PC-9 (cell line): ENCODE data around the gene TMEM17. TPM values are rescaled to one million over a fixed set of nuclear protein-coding genes. Genes with fewer than 3 reads are reported as not detected.

Source experiments
- BruUV-seq: library from RNA; stranded (reverse); fragments of 400-500 nt; replicated peaks from 2 replicates; lab custom pipeline; 2021; lab: Mats Ljungman, UMichigan
- CTCF ChIA-PET: fragments of 300-600 bp; sonication (Branson Sonifier 250); formaldehyde crosslinking; loops from one replicate; lab custom pipeline; 2022; ENCODE audit warnings: antibody characterized with exemption; lab: Charles Lee
- POLR2A ChIA-PET: fragments of 300-600 bp; sonication (Branson Sonifier 250); formaldehyde crosslinking; loops from one replicate; lab custom pipeline; 2022; ENCODE audit warnings: antibody characterized with exemption; ENCODE audit not compliant: unreplicated experiment; lab: Charles Lee
- DNase-seq, 2 experiments: peaks; one replicate each; pipeline versions ENCODE4 v3.0.0 to v3.0.0-alpha.2; 2015 to 2022; ENCODE audit warnings: mixed read lengths in 1 of 2
- H2AFZ ChIP-seq: fragments of 200-600 bp; sonication (generic); 2 replicates; pipeline ENCODE4 v1.8.1; 2017; ENCODE audit warnings: antibody characterized with exemption
- H3F3A ChIP-seq: fragments of 200-600 bp; sonication (generic); 2 replicates; pipeline ENCODE4 v1.8.1; 2017; ENCODE audit warnings: antibody characterized with exemption, mild to moderate bottlenecking, low read depth; ENCODE audit not compliant: insufficient read depth
- H3K27ac ChIP-seq: fragments of 200-600 bp; sonication (generic); 2 replicates; pipeline ENCODE4 v1.6.1; 2016; ENCODE audit warnings: mixed run types
- H3K27me3 ChIP-seq: fragments of 200-600 bp; sonication (generic); 2 replicates; pipeline ENCODE4 v1.6.1; 2016; ENCODE audit warnings: low read depth, mixed run types; ENCODE audit not compliant: insufficient read depth
- H3K36me3 ChIP-seq: fragments of 200-600 bp; sonication (generic); 2 replicates; pipeline ENCODE4 v1.6.1; 2016; ENCODE audit warnings: low read depth, mixed run types
- H3K4me1 ChIP-seq: fragments of 200-600 bp; sonication (generic); replicated peaks from 2 replicates; pipeline ENCODE4 v1.6.1; 2016; ENCODE audit warnings: mixed run types; ENCODE audit not compliant: insufficient read depth
- H3K4me2 ChIP-seq: fragments of 200-600 bp; sonication (generic); 2 replicates; pipeline ENCODE4 v1.6.1; 2017; ENCODE audit warnings: mixed run types
- H3K4me3 ChIP-seq: fragments of 200-600 bp; sonication (generic); 2 replicates; pipeline ENCODE4 v1.6.1; 2016; ENCODE audit warnings: mixed run types
- H3K79me2 ChIP-seq: fragments of 200-600 bp; sonication (generic); 2 replicates; pipeline ENCODE4 v1.6.1; 2017; ENCODE audit warnings: low read depth, mixed run types
- H3K9me2 ChIP-seq: fragments of 200-600 bp; sonication (generic); 2 replicates; pipeline ENCODE4 v1.8.1; 2017; ENCODE audit warnings: mild to moderate bottlenecking; ENCODE audit not compliant: insufficient read depth
- H3K9me3 ChIP-seq: fragments of 200-600 bp; sonication (generic); 2 replicates; pipeline ENCODE4 v1.8.1; 2016; ENCODE audit warnings: low read depth; ENCODE audit not compliant: insufficient read depth
- H4K20me1 ChIP-seq: fragments of 200-600 bp; sonication (generic); 2 replicates; pipeline ENCODE4 v1.8.1; 2017; ENCODE audit not compliant: insufficient read depth
- EZH2 ChIP-seq: fragments of 200-600 bp; sonication (generic); IDR thresholded peaks from 2 replicates; pipeline ENCODE4 v1.8.0; 2017; ENCODE audit warnings: antibody characterized with exemption, low read depth
- intact Hi-C: fragments of 100-400 bp; cut with micrococcal nuclease; formaldehyde crosslinking; loops from one replicate; pipeline ENCODE4 v1.10.0; 2022; ENCODE audit not compliant: unreplicated experiment
- total RNA-seq: library from RNA; stranded (reverse); gene quantifications from 2 replicates; pipeline ENCODE4 v1.2.3, GENCODE V29; 2021
- TF ChIP-seq, protein P1 (sequence below): fragments of 200-600 bp; sonication (generic); conservative IDR thresholded peaks from 2 replicates; pipeline ENCODE4 v1.6.1; 2017; ENCODE audit warnings: mixed run types, antibody characterized with exemption, mild to moderate bottlenecking, moderate library complexity

Gene TMEM17
- total RNA-seq, 1 experiment from 2014 or later = 11.0 TPM

DNA sequence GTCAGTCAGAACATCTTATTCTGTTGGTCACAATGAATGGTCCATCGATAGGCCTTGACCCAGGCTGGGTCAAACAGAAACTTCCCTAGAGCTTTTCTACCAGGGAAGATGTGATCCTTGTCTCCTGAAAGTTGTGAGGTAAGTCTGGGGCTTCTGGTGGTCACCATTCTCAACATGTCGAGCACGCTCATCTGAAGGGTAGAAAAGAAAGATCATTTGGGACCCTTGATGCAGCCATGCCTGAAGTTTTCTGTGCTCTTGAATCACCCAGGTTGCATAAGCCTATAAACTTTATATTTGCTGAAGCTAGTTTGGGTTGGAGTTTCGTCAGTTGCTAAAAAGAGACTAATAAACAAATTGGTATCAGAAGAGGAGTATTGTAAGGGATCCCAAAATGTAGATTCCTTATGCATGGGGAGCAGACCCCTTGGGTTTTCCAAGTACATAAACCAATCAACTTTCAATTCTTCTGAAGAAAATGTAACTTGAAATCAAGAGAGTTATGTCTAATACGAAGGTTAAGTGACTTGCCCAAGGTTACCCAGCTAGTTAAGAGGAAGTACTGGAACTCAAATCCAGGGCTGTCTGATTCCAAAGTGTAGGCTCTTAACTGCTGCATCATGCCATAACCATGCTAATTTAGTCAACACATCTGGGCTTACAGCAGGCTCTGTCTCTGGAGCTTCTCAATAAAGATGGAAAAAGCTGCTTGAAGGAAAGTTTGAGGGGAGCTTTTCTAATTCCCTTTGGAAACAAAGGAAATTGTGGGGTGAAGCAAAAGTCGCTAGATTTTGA, 23.2 kb downstream of the TMEM17 start:
- no peak overlapping the region for H3K4me3 ChIP-seq
- no peaks in the 10 kb centered on the region for H3K27me3 ChIP-seq
- POLR2A ChIA-PET = interaction anchor here (0.7 kb wide), 1 partner anchor 142 kb away, joined by 4 read pairs; no protein-coding TSS in a partner anchor
- H3F3A ChIP-seq = peaks cover 11% of the 10 kb centered on the region; the same call in 1 of the 2 replicates
- peaks cover 17% of the 10 kb centered on the region for H3K4me1 ChIP-seq
- H4K20me1 ChIP-seq = no peaks in the 10 kb centered on the region
- TF ChIP-seq, protein P1, sequence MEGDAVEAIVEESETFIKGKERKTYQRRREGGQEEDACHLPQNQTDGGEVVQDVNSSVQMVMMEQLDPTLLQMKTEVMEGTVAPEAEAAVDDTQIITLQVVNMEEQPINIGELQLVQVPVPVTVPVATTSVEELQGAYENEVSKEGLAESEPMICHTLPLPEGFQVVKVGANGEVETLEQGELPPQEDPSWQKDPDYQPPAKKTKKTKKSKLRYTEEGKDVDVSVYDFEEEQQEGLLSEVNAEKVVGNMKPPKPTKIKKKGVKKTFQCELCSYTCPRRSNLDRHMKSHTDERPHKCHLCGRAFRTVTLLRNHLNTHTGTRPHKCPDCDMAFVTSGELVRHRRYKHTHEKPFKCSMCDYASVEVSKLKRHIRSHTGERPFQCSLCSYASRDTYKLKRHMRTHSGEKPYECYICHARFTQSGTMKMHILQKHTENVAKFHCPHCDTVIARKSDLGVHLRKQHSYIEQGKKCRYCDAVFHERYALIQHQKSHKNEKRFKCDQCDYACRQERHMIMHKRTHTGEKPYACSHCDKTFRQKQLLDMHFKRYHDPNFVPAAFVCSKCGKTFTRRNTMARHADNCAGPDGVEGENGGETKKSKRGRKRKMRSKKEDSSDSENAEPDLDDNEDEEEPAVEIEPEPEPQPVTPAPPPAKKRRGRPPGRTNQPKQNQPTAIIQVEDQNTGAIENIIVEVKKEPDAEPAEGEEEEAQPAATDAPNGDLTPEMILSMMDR = no peak
- no peak for TF ChIP-seq EZH2
- intact Hi-C loops = no loop called here
- no peaks in the 10 kb centered on the region for H3K79me2 ChIP-seq
- no peaks in the 10 kb centered on the region; the same call in 1 of the 2 replicates for H3K9me3 ChIP-seq
- DNase-seq = no peak
- H3K27ac ChIP-seq = no peak overlapping the region
- H3K9me2 ChIP-seq = no peaks in the 10 kb centered on the region
- CTCF ChIA-PET = no interaction called here
- H3K4me2 ChIP-seq = no peak overlapping the region
- H2AFZ ChIP-seq = no peak overlapping the region
- no peaks in the 10 kb centered on the region for H3K36me3 ChIP-seq
- no TSS peak for BruUV-seq

DNA sequence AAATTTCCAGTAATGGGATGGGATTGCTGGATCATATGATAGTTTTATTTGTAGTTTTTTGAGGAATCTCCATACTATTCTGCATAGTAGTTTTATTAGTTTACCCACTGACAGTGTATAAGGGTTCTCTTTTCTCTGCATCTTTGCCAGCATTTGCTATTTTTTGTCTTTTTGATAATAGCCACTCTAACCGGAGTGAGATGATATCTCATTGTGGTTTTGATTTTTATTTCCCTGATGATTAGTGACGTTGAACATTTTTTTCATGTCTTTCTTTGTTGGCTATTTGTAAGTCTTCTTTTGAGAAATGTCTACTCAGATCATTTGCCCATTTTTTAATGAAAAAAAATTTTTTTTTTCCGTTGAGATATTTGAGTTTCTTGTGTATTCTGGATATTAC, 26.1 kb downstream of the TMEM17 start:
- Histone ChIP-seq H3K9me3 (no peaks in the 10 kb centered on the region; the same call in 1 of the 2 replicates), H3K79me2 (no peaks in the 10 kb centered on the region), H3K4me1 (no peaks in the 10 kb centered on the region), H2AFZ (no peak overlapping the region), H3F3A (no peaks in the 10 kb centered on the region; the same call in 1 of the 2 replicates), H3K4me2 (no peak overlapping the region), H3K4me3 (no peak overlapping the region), H3K27me3 (no peaks in the 10 kb centered on the region), H4K20me1 (no peaks in the 10 kb centered on the region), H3K27ac (no peak overlapping the region), H3K36me3 (no peaks in the 10 kb centered on the region), H3K9me2 (no peaks in the 10 kb centered on the region)
- intact Hi-C loops = no loop called here
- TF ChIP-seq, protein P1 = no peak
- TF ChIP-seq EZH2 = no peak
- ChIA-PET CTCF (no interaction called here), POLR2A (no interaction called here)
- no peak for DNase-seq
- no TSS peak for BruUV-seq

DNA sequence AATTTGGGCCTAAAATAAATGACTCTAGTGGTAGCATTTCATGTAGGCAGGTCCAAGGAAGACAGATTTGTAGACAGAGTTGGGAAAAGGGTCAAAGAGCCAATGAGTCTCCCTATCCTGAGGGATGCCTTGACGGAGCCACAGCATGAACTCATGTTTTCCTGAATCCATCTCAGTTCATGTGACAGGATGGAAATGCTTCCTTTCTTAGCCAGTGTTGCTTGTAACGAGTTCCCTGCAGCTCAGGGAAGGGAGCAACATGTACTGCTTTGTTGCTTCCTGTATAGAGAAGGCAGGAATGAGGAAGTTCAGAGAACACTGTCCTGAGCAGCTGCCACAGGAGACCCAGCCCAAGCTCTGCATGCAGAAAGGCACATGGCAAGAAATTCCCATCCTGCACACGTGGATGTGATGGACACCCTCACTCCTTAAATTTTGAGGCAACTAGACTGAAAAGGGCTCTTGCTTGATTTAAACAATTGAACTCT, 27.9 kb downstream of the TMEM17 start:
- H3K9me2 ChIP-seq = no peaks in the 10 kb centered on the region
- DNase-seq = peak; percentile 18 to 40
- H3K4me2 ChIP-seq = no peak overlapping the region
- intact Hi-C loops = no loop called here
- H3F3A ChIP-seq = no peaks in the 10 kb centered on the region; the same call in 1 of the 2 replicates
- no peaks in the 10 kb centered on the region; the same call in 1 of the 2 replicates for H3K9me3 ChIP-seq
- H3K4me3 ChIP-seq = no peak overlapping the region
- POLR2A ChIA-PET = interaction anchor here (0.6 kb wide), 1 partner anchor 57 kb away, joined by 8 read pairs; no protein-coding TSS in a partner anchor
- no peaks in the 10 kb centered on the region for H3K79me2 ChIP-seq
- no peaks in the 10 kb centered on the region for H4K20me1 ChIP-seq
- no peak overlapping the region for H3K27ac ChIP-seq
- no TSS peak for BruUV-seq
- H2AFZ ChIP-seq = peak overlapping the region; percentile 24
- no peak for TF ChIP-seq EZH2
- TF ChIP-seq, protein P1 = no peak
- H3K27me3 ChIP-seq = no peaks in the 10 kb centered on the region
- no peaks in the 10 kb centered on the region for H3K36me3 ChIP-seq
- H3K4me1 ChIP-seq = no peaks in the 10 kb centered on the region
- CTCF ChIA-PET = interaction anchor here (0.6 kb wide), 1 partner anchor 1383 kb away, joined by 3 read pairs; no protein-coding TSS in a partner anchor
